ENCODE measurements around the gene CACNA1H. TPM values are rescaled to one million over a fixed set of nuclear protein-coding genes. Genes with fewer than 3 reads are reported as not detected.

The CACNA1H gene
- polyA plus RNA-seq, 5 donors = 3.1 to 9.3 (median 4.7) TPM

DNA sequence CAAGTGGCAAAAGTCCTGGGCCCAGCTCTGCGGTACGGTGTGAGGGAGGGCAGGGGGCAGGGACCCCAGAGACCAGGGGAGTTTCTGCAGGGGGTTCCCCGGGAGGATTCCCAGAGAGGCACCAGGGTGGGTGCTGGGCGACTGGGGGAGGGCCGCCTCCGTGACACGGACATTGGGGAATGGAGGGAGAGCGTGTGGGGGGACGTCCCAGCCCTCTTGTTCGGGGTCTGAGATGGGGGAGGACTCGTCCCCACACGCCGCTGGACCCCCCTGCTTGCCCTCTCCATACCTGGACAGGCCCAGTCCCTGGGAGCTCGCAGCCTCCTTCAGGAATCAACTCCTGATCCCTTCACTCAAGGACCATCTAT, 30.5 kb upstream of the CACNA1H start:
- DNase-seq = no peak

DNA sequence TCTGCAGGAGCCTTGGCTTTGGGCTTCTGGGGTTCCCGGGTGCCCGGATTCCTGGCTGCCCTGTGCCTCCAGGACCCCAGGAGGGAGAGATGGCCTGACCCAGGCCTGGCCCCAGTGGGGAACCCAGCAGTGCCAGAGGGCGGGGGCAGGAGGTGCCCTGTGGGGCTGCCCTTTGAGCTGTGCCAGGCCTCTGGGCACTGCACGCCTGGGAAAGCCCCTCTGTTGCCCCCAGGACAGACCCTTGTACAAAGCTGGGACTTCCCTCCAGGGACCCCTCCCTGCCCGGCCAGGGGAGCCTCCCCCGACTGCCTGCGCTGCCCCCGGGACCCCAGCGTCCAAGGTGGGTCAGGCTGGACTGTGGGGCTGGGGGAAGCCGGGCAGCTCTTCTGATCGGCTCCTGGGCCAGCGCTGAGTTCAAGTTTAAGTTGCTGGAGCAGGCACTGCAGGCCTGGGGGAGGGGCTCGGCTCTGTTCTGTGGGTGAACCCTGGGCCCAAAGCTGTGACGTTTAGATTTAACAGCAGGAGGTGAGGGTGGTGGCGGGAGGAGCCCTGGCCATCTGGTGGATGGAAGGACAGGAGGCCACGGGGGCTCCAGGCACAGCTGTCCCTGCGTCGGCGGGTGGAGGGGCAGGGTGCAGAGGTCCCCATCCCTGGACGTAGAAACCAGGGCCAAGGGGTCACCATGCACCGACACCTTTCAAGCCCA, 29.2 kb upstream of the CACNA1H start:
- DNase-seq = no peak

DNA sequence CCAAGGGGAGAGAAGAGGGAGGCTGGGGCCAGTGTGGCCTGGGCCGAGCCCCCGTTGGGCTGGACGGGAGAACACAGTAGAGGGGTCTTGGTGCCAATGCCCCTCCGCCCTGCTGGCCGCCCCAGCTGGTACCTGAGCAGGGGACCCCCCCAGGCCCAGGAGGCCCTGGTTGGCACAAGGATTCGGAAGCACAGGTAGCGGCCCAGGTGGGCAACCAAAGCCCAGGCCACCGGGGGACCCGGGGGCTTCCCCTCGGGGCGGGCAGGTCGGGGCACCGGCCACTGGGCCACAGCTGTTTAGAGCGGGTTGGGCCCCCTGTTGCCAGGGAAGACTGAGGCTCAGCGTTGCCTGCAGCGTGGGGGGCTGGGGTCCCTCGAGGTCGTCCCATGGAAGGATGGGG, 28.6 kb upstream of the CACNA1H start:
- DNase-seq = no peak

DNA sequence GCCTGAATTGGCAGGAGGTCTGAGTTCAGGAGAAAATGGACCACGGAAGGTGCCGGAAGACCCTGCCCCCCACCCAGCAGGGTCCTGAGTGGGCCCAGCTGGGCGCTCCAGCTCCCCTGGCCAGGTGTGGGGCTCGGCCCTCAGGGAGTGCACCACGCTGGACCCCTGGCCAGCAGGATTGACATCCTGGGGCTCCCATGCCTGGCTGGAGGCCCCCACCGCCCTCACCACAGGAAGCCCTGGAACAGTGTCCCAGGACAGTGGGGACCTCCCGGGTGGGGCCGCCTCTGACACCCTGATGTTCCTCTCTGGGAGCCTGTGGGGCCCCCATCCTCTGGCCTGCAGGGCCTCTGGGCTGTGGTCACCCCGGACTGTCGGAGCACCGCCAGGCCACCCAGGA, 28.1 kb upstream of the CACNA1H start:
- no peak for DNase-seq

DNA sequence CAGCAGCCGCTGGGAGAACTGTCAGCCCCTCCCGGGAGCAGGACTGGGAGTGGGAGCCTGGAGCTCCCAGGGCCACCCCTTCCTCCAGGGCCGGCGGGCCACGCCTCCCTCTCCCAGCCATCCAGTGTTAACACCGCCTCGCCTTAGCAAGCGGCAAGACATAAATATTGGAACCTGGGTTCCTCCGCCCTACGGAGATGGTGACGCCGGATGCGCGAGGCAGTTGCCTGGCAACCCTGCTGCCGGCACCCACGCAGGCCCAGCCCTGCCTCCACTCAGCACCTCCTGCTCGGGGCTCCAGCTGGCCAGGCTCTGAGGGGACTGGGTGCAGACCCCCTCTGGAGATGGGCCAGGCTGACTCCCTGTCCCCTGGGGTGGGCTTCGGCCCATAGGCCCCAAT, 27.4 kb upstream of the CACNA1H start:
- DNase-seq = peak; percentile 36 to 39

DNA sequence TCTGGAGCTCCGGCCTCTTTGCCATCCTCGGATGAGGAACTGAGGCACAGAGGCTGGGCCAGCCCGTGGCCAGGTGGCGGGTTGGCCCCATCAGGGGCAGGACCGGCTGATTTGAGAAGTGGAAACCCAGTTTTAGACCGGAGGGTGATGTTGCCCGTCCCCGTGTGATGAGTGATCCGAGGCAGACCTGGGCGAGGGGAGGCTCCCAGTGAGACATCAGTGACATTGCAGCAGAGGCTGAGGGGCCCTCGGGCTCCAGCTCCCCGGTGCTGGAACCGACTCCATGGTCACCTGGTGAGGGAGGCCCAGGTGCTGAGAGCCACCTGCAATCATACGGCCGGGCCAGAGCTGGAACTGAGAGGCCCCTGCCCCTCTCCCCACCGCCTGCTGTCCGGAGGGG, 26.9 kb upstream of the CACNA1H start:
- no peak for DNase-seq

DNA sequence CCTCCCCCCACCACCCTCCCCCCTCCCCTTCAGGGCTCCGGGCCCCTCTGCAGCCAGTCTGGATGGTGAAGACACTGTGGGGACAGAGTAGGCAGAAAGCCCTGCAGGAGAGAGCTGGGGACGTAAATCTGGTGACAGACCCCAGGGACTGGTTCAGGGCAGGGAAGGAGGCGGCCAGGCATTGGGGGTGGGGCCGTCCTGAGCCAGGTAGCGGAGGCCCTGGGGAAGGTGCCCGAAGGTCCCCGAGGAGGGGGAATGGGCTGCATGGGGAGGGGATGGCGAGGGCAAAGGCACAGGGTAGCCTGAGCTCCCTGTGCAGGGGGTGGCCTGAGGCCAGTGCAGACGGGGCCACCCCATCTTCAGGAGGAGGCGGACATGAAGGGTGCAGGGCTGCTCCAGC, 26.3 kb upstream of the CACNA1H start:
- no peak for DNase-seq

DNA sequence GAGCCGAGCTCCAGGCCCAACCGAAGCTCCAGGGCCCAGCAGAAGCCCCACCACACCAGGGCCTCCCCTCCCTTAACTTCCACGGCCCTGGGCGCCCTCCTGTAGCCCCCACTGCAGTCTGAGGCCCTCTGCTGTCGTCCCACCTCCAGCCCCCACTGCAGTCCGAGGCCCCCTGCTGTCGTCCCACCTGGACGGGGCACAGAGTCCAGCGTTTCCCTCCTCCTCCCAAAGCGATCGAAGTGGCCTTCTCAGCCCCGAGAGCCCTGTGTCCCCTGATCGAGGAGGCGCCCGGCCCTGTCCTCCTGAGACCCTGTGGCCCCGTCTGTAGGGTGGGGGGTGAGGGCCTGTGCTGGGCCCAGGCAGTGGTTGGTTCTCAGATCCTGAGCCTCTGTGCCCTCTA, 25.8 kb upstream of the CACNA1H start:
- DNase-seq = no peak

DNA sequence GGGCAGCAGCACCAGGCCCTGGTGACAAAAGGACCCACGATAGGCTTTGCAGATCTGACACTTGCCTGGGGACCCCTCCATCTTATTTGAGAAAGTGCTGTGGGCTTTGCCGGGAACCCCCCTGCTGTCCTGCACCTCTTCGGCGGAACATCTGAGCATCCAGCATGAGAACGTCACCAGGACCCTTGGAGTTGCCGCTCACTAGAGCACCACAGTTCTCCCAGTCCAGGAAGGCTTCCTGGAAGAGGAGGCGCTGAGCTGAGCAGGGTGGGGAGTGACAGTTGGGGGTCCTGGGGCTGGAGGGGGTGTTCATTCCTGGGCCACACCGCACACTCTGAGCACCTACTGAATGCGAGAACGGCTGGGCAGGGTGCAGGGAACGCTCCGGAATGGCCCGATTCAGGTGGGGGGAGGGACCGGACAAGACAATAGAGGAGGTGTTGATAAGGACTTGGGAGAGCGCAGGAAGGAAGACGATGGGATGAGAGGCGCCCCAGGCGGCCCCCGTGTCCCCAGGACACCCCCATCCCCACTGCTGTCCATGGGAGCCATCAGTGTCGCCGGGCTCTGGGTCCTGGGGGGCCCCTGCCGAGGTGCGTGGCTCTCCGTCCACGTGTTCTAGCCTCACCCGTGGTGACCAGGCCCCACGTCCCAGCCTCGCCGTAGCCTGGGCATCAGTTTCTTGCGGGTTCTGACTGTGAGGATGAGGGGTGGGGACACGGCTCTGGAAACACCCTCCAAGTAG, 24.8 kb upstream of the CACNA1H start:
- no peak for DNase-seq

DNA sequence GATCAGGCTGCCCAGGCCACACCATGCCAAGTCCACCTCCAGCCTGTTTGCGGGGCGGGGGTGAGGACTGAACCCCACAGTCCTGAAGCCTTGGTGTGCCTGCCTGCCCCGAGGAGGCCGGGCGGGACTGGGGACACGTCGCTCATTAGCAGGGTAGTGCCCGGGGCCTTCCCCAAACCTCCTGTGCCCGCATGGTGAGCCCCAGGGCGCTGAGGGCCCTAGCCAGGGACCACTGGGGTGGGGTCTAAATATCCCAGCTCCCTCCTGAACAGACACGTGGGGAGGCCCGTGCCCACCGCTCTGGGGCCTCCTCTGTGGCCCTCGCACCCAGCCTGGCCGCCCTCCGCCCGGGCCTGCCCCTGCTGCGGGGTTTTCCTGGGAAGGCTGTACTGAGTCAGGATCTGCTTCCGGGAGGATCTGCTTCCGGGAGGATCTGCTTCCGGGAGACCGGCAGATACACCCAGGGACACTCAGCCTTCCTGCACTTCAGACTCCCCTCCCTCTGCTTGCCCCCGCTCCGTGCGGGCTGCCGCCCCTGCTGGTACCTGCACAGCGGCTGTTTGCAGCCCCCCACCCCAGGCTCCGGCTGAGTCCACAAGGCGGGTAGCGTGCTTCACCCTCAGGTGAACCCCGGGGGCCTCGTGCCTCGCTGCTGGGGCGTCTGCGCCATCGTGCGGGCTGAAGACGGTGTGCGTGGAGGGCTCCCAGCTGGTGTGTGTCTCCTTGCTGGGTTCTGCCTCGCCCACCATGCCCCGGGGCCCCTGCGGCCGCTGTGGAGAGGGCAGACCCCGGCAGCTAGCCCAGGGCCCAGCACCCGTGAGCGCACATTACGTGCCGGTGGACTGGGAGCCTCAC, 23.6 kb upstream of the CACNA1H start:
- no peak for DNase-seq

DNA sequence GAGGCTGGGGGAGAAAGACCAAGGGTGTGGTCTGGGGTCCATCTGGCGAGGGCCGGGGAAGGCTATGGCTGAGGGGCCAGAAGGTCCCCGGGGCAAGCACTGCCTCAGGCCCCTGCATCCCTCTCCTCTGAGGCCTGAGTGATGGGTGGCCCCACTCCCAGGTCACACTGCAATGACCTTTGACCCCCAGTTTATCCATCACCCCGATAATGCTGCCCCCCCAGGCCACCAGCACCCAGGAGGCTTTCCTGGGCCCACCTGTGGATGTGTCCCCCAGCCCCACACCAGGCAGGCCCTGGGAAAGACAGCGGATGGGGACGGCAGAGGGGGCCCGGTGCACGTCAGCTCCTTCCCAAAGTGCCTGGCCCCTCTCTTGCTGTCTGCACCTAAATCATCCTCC, 22.5 kb upstream of the CACNA1H start:
- no peak for DNase-seq

DNA sequence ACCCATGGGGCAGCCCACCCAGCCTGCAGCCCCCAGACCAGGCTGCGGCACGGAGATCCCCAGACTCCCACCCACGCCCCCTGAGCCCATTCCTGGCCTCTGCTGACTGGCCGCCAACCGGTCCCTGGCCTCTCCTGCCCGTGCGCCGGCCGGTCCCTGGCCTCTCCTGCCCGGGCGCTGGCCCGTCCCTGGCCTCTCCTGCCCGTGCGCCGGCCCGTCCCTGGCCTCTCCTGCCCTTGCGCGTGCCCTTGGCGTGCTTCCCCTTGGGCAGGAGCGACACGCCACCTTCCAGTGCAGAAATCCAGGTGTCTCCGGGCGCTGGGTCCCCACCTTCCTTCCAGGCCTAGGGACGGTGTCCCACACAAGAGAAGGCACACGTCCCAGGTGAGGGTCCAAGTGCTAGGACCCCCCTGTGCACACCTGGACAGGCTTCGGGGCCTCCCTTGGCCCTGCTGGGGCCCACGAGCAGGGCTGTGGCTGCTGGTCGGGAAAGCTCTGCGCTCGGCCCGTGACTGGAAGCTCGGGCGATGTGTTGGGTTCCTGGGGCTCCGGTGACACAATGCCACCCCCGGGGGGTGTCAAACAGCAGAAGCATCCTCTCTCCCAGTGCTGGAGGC, 21.4 kb upstream of the CACNA1H start:
- DNase-seq = no peak

DNA sequence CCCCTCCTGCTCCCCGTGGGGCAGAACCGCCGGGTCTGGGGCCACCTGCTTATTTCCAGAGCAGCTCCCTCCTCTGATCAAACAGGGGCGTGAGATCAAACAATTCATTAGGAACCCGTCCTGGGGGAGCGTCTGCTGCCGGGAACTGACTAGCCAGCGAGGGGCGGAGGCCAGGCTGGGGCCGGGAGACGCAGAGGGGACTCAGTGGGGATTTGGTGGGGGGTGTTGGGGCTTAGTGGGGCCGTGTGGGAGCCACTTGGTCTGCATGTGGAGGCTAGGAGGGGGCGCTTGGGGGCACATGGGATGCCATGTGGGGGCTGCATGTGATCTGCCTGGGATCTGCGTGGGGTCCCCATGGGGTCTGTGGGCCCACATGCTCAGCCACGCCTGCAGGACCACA, 20.5 kb upstream of the CACNA1H start:
- no peak for DNase-seq

DNA sequence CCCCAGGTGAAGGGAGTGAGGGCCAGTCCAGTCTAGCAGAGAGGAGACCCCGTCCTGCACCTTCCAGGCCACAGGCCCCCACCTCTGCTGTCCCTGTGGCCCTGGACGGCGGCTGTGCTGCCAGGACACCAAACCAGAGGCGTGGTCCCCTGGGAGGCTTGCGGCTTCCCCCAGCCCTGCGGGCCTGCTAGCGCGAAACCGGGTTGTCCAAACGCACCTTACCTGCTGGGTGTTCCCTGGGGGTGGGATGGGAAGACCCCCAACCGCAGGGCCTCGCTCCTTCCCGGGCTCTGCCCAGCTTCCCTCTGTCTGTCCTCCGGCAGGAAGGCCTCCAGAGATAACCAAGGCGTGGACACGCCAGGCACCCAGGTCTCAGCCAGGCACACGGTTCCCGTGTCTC, 19.6 kb upstream of the CACNA1H start:
- DNase-seq = no peak

DNA sequence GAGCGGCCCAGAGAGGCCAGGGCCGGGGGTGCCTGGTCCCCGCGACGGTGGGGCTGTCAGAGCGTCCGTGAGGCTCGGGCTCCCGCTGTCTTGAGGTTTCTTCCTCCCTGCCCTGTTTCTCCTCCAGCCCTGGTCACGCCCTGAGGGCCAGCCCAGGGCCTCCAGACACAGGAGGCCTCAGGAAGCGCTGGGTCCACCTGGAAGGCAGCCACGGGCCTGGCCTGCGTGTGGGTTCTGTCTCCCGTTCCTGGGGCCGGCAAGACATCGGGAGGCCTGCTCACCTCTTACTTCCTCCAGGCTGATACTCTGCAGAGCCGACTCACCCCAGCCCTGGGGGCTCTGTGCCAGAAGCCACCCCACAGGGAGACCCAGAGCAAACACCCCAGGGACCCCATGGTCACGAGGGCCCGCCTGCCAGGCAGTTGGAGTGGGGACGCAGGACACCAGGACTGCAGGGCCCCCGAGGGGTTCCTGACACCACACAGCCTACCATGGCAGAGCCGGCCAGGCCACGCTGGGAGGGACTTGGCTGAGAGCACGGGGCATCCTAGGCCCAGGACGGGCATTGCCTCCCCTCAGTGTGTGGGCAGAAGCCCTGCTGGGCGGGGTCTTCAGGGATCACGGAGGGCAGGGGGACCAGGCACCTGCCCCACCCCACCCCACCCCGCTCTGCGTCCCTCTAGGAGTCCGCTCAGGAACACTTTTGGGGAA, 18.9 kb upstream of the CACNA1H start:
- no peak for DNase-seq

DNA sequence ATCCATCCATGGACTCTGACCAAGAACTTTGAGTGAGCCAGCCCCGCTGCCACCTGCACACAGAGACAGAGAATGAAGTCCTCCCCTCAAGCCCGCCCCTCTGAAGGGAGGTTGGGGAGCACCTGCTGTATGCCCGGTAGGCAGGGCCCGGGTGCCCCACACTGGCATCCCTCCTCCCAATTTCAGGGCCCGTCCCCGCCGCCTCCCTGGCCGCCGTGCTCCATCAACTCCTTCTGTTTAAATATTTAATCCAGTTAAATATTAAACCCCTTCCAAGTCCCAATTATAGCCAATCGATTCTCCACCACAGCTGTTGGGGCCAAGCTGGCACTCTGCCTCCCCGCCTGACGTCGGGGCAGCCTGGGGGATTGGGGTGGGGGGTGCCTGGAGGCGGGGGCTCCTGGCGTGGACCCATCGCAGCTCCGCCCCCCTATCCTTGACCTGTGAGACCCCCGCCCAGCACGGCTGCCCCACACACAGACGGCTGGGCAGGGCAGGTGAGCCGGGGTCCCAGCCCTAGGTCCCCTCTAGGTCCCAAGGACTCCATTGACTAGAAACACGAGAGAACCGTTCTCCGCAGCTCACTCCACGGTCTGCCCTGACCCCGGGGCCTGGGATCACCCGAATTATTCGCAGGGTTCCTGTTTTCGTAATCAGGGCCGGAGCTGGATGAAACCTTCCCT, 18.0 kb upstream of the CACNA1H start:
- DNase-seq = no peak

DNA sequence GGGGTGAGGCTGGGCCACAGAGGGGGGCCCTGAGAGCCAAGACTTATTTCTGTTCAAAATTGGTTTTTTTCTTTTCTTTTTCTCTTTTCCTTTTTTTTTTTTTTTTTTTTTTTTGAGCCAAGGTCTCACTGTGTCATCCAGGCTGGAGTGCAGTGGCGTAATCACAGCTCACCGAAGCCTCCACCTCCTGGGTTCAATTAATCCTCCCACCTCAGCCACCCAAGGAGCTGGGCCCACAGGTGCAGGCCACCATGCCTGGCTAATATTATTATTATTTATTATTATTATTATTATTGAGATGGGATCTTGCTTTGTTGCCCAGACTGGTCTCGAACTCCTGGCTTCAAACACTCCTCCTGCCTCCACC, 17.5 kb upstream of the CACNA1H start:
- no peak for DNase-seq

DNA sequence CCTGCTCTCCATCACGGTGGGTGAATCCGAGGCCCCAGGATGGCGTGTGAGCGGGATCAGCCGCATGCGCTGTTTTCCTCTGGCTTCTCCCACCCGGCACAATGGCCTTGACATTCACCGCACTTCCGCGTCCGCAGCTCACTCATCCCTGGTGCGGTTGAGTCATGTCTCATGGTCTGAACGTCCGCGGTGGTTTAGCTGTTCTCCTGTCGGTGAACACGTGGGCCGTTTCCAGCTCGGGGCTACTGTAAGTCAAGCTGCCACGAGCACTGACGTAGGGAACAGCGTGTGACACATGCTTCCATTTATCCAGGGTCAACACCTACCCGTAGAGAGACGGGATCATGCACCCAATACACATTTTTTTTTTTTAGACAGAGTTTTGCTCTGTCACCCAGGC, 15.3 kb upstream of the CACNA1H start:
- DNase-seq = no peak

DNA sequence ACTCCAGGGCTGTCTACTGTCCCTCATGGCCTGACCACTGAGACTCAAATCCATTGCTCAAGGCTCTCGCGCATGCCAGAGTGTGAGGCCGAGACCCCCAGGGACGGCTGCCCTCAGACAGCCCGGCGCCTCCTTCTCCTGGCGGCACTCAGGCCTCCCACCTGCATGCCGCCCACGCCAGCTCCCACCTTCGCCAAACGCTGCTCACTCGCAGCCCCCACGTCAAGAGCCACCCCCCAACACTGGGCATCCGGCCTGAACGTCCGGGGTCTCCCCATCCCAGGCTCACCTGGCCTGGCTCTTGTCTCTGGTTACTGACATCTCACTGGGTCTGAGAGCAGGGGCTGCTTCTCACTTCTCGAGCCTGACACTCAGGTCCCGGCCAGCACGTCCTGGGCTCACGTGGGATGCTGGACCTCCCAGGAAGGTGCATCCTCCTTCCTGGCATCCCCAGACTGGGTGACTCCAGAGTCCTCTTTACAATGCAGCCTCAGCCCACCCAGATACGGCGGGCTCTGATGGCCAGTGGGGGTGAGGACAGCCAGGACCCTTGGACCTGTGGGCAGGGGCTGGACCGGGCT, 12.2 kb upstream of the CACNA1H start:
- no peak for DNase-seq

DNA sequence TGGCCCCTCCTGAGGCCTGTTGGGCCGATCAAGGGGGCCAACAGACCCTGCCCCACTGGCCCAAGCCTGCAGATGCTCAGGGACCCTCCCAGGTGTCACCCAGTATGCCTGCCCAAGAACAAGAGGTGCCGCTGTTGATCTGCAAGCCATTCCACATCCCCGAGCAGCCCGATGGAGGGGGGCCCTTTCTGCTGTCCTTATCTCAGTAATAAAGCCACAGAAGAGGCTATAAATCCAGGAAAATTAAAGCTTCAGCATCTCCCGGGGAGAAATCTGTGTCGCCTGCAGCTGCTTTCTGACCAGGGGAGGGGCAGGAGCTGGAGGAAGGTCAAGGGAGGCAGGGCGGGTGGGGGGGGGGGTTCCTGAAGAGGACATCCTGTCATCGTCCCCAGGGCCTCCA, 11.7 kb upstream of the CACNA1H start:
- DNase-seq = no peak

DNA sequence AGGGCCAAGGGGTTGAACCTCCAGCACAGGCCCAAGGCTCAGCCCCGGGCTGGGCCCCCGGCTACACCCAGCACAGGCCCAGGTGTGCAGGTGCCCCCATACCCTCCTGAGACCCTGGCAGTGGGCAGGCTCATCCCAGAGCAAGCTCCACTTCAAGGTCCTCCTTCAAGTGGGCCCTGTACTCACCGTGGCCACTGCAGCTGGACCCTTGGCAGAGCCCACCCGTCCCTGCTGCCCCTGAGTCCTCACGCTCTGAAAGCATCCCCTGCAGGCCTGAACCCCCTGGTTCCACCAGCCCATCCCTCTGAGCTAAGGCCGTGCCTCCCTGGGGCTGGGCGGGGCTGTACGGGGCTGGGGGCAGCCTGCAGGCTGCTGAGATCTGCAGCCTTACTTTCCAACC, 11.2 kb upstream of the CACNA1H start:
- DNase-seq = no peak

All from right lung (tissue), 5 donors.